Upper lobe of left lung (tissue), 6 donors: ENCODE data around the gene APBB1IP. TPM values are rescaled to one million over a fixed set of nuclear protein-coding genes. Genes with fewer than 3 reads are reported as not detected.
"Not testable (repeated sequence)": the region's sequence is repeated elsewhere in the genome, so short reads cannot be mapped to it uniquely, and the experiment has no call there.

Source experiments
- ATAC-seq, 2 donors: fragments of 200-7000 bp; cut with Tn5 transposase; one replicate each; pipeline ENCODE4 v1.9.1; 2022; ENCODE audit warnings: mild to moderate bottlenecking in 2 of 2, moderate library complexity in 2 of 2; ENCODE audit not compliant: low FRiP score in 2 of 2
- DNase-seq, 2 donors: peaks; one replicate each; pipeline ENCODE4 v3.0.0-alpha.2; 2019 to 2020
- H3K27ac ChIP-seq, 4 donors: fragments of 200-600 bp; sonication (generic); one replicate each; pipeline ENCODE4 v1.5.1; 2016 to 2019
- H3K27me3 ChIP-seq, 4 donors: fragments of 200-600 bp; sonication (generic); one replicate each; pipeline ENCODE4 v1.5.1; 2017 to 2019
- H3K36me3 ChIP-seq, 4 donors: fragments of 200-600 bp; sonication (generic); one replicate each; pipeline ENCODE4 v1.5.1; 2016 to 2019
- H3K4me1 ChIP-seq, 4 donors: fragments of 200-600 bp; sonication (generic); one replicate each; pipeline ENCODE4 v1.5.1; 2018 to 2019
- H3K4me3 ChIP-seq, 4 donors: fragments of 200-600 bp; sonication (generic); one replicate each; pipeline ENCODE4 v1.5.1; 2017 to 2019; ENCODE audit warnings: mild to moderate bottlenecking in 2 of 4, moderate library complexity in 1 of 4
- H3K9me3 ChIP-seq, 4 donors: fragments of 200-600 bp; sonication (generic); one replicate each; pipeline ENCODE4 v1.5.1; 2018 to 2019
- EP300 ChIP-seq, 4 donors: sonication (generic); formaldehyde crosslinking; IDR thresholded peaks; one replicate each; pipeline ENCODE4 v1.5.1; 2017; ENCODE audit warnings: antibody characterized with exemption in 4 of 4, control low read depth in 2 of 4
- POLR2A ChIP-seq, 4 donors: fragments of 450-650 bp; IDR thresholded peaks; one replicate each; pipeline ENCODE4 v1.5.1; 2016 to 2017; ENCODE audit warnings: antibody characterized with exemption in 4 of 4, mild to moderate bottlenecking in 2 of 4
- POLR2AphosphoS5 ChIP-seq, 2 donors: sonication (generic); formaldehyde crosslinking; IDR thresholded peaks; one replicate each; pipeline ENCODE4 v1.5.1; 2017; ENCODE audit warnings: antibody characterized with exemption in 2 of 2
- WGBS, 2 donors: methylation state at CpG; one replicate each; pipeline ENCODE4 v1.1.5; 2017 to 2018; 5-methylcytosine and 5-hydroxymethylcytosine counted together
- small RNA-seq, 4 donors: library from RNA; depleted of rRNA; stranded (forward); fragments of <200 nt; gene quantifications; one replicate each; pipeline ENCODE3, GENCODE V24; 2016
- total RNA-seq, 6 donors: library from RNA; depleted of rRNA in 4 of 6; stranded (reverse); fragments of >200 nt in 4 of 6; gene quantifications; one replicate each; pipeline versions ENCODE4 v1.1.0 to v1.2.1, GENCODE V29; 2016 to 2021
- TF ChIP-seq, protein P1 (sequence below), 6 experiments: fragments of 450-650 bp in 4 of 6; fragments of 200-600 bp in 2 of 6; sonication (generic) in 2 of 6; IDR thresholded peaks; one replicate each; pipeline ENCODE4 v1.5.1; 2016 to 2019; ENCODE audit warnings: antibody characterized with exemption in 6 of 6
- donor health status: DM: no; HTN: no; CAD: no; lungs with moderate emphysema.
- donor health status: DM: no; HTN: yes; CAD: no; lungs with severe emphysema.

APBB1IP gene
- total RNA-seq, 6 donors from 2014 or later, result 15.8 to 45.1 (median 31.3) TPM

GRCh38 chr10:26606389-26606877 lies 168.3 kb downstream of the APBB1IP start:
- not testable (repeated sequence) for H3K27me3 ChIP-seq, H3K9me3 ChIP-seq, H3K27ac ChIP-seq, H3K36me3 ChIP-seq, H3K4me3 ChIP-seq, H3K4me1 ChIP-seq, DNase-seq
- ATAC-seq, result peak in 1 of 2 donors; percentile 63
- TF ChIP-seq, protein P1, sequence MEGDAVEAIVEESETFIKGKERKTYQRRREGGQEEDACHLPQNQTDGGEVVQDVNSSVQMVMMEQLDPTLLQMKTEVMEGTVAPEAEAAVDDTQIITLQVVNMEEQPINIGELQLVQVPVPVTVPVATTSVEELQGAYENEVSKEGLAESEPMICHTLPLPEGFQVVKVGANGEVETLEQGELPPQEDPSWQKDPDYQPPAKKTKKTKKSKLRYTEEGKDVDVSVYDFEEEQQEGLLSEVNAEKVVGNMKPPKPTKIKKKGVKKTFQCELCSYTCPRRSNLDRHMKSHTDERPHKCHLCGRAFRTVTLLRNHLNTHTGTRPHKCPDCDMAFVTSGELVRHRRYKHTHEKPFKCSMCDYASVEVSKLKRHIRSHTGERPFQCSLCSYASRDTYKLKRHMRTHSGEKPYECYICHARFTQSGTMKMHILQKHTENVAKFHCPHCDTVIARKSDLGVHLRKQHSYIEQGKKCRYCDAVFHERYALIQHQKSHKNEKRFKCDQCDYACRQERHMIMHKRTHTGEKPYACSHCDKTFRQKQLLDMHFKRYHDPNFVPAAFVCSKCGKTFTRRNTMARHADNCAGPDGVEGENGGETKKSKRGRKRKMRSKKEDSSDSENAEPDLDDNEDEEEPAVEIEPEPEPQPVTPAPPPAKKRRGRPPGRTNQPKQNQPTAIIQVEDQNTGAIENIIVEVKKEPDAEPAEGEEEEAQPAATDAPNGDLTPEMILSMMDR (IDR thresholded peaks at IDR 0.05), result peak in 4 of 6 experiments; percentile 19 to 48 (median 30)
- WGBS, 2 donors, result 64 to 68% methylated on average over 4 of the region's 4 CpGs

DNA sequence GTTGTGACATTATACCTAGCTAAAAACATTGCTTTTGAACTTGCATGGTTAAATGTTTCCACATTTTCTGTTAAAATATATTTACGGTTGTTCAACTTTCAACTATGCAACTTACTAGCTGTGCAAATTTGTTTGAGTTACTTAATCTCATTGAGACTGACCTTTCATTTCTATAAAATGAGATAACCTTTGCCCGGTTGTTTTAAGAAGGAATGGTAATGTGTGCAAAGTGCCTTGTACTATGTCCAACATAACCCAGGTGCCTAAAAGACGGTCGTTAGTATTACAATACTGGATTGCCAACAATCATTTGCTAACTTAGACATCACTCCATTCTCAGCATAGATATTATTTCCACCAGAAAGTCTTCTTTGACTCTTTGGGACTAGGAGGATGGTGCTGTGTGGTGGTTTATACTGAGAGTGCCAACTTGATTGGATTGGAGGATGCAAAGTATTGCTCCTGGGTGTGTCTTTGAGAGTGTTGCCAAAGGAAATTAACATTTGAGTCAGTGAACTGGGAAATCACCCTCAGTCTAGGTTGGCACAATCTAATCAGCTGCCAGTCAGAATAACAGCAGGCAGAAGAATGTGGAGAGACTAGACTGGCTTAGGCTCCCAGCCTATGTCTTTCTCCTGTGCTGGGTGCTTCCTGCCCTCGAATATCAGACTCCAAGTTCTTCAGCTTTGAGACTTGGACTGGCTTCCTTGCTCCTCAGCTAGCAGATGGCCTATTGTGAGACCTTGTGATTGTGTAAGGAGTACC lies 174.2 kb downstream of the APBB1IP start:
- Histone ChIP-seq H3K27ac (no peak overlapping the region), H3K36me3 (no peaks in the 10 kb centered on the region), H3K4me1 (no peaks in the 10 kb centered on the region), H3K9me3 (no peaks in the 10 kb centered on the region), H3K4me3 (no peak overlapping the region), H3K27me3 (no peaks in the 10 kb centered on the region)
- TF ChIP-seq POLR2A (IDR thresholded peaks at IDR 0.05) (no peak), POLR2AphosphoS5 (IDR thresholded peaks at IDR 0.05) (no peak), EP300 (IDR thresholded peaks at IDR 0.05) (no peak)
- TF ChIP-seq, protein P1 (IDR thresholded peaks at IDR 0.05), result no peak
- DNase-seq (no peak), ATAC-seq (no peak)
- WGBS, 2 donors, result 64% methylated on average over 5 of the region's 5 CpGs

Small RNAs within 50 kb of the gene (small RNA-seq; reads per million reads assigned to genes)
- gene RNA5SP307, result 0 reads per million in 4 donors

Other genes with a start within 250 kb of the APBB1IP start
- not detected for gene GAD2, start 221.6 kb upstream of the APBB1IP start, total RNA-seq